Measurements from ENCODE around the gene RSKR. TPM values are rescaled to one million over a fixed set of nuclear protein-coding genes. Genes with fewer than 3 reads are reported as not detected.

Gene RSKR
- total RNA-seq, 5 donors from 2014 or later (not counting 1 experiment from before 2014, with no cell fraction given): 14.2 to 26.1 (median 21.9) TPM

- H3K4me1 ChIP-seq (ENCODE audit: control insufficient read depth in 1 of 2, extremely low read depth in 1 of 2, insufficient read depth in 2 of 2, low read length in 2 of 2): peaks cover 0 to 6% of the 10 kb centered on the region in 2 experiments
- H3K36me3 Mint-ChIP-seq: peaks cover 80% of the 10 kb centered on the region
- no peak overlapping the region for H3K27ac Mint-ChIP-seq
- no peaks in the 10 kb centered on the region for H3K27me3 Mint-ChIP-seq
- H3K4me3 ChIP-seq (ENCODE audit: control insufficient read depth in 1 of 2, extremely low read depth in 1 of 2, low read length in 1 of 2): no peak overlapping the region
- CTCF ChIA-PET: interaction anchor here in 1 of 2 donors (0.6 kb wide), 2 partner anchors 13 to 33 kb away, joined by 3 to 5 read pairs; no protein-coding TSS in a partner anchor
- POLR2A ChIA-PET: no interaction called here
- no peak for ATAC-seq (replicated peaks in 1 of 4)
- WGBS (ENCODE audit: insufficient coverage): 96% methylated on average over 13 of the region's 14 CpGs
- no peaks in the 10 kb centered on the region for H3K9me3 Mint-ChIP-seq
- H3K4me3 Mint-ChIP-seq: no peak overlapping the region
- H3K27me3 ChIP-seq (replicated peaks in 1 of 2; ENCODE audit: control insufficient read depth in 2 of 2, extremely low read depth in 1 of 2, insufficient read depth in 2 of 2, low read length in 1 of 2): no peaks in the 10 kb centered on the region
- no peak for DNase-seq
- no peaks in the 10 kb centered on the region for H3K9me3 ChIP-seq
- peaks cover 39 to 95% of the 10 kb centered on the region in 2 donors for H3K36me3 ChIP-seq (ENCODE audit: control insufficient read depth in 2 of 2, extremely low read depth in 1 of 2, insufficient read depth in 1 of 2, low read length in 1 of 2)
- H3K27ac ChIP-seq (ENCODE audit: low read length): no peak overlapping the region
- peaks cover 14 to 35% (median 23%) of the 10 kb centered on the region in 3 donors for H3K4me1 Mint-ChIP-seq
These were observed 20.4 kb upstream of the RSKR start for GRCh38 chr17:28634206-28634865.

DNA sequence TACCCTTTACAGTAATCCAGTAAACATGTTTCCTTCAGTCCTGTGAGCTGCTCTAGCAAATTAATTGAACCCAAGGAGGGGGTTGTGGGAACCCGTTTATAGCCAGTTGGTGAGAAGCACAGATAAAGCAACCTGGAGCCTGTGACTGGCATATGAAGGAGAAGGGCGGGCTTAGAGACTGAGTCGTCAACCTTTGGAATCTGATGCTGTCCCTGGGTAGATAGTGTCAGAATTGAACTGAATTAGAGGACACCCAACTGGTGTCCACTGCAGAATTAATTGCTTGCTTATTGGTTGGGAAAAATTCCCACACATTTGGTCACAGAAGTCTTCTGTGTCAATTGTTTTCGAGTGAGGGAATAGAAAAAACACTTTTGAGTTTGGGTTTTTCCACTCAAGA, 12.8 kb upstream of the RSKR start:
- Mint-ChIP-seq H3K27ac (no peak overlapping the region), H3K36me3 (peaks cover 54% of the 10 kb centered on the region), H3K4me1 (peaks cover 0 to 6% (median 0%) of the 10 kb centered on the region in 3 donors), H3K27me3 (no peaks in the 10 kb centered on the region), H3K9me3 (no peaks in the 10 kb centered on the region), H3K4me3 (no peak overlapping the region)
- Histone ChIP-seq H3K4me3 (ENCODE audit: control insufficient read depth in 1 of 2, extremely low read depth in 1 of 2, low read length in 1 of 2) (no peak overlapping the region), H3K27me3 (replicated peaks in 1 of 2; ENCODE audit: control insufficient read depth in 2 of 2, extremely low read depth in 1 of 2, insufficient read depth in 2 of 2, low read length in 1 of 2) (no peaks in the 10 kb centered on the region), H3K9me3 (no peaks in the 10 kb centered on the region), H3K4me1 (ENCODE audit: control insufficient read depth in 1 of 2, extremely low read depth in 1 of 2, insufficient read depth in 2 of 2, low read length in 2 of 2) (no peaks in the 10 kb centered on the region), H3K27ac (ENCODE audit: low read length) (no peak overlapping the region), H3K36me3 (ENCODE audit: control insufficient read depth in 2 of 2, extremely low read depth in 1 of 2, insufficient read depth in 1 of 2, low read length in 1 of 2) (peaks cover 22 to 76% of the 10 kb centered on the region in 2 donors)
- CTCF ChIA-PET: no interaction called here
- ATAC-seq (replicated peaks in 1 of 4) (no peak), DNase-seq (no peak)
- WGBS (ENCODE audit: insufficient coverage): 100% methylated on average over 1 of the region's 4 CpGs
- POLR2A ChIA-PET: no interaction called here

DNA sequence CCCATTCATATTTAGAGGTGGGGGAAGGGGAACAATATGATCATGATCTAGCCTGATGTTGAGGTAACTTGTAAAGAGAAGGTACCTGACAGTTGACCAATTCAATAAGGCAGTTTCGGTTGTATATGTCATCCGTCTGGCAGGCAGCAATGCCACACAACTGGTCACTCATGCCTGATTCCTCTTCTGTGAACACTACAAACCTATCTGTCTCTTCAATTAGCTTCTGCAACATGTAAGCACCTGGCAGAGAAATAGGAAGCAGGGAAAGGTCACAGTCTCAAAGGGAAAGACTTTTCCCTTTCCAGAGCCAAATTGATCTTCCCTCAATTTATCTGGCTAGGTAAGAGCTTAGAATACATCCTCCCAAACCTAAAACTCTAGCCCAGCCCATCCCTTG, 10.2 kb upstream of the RSKR start:
- Mint-ChIP-seq H3K9me3 (no peaks in the 10 kb centered on the region), H3K27me3 (no peaks in the 10 kb centered on the region), H3K4me1 (peaks cover 0 to 6% (median 0%) of the 10 kb centered on the region in 3 donors), H3K4me3 (no peak overlapping the region), H3K36me3 (peaks cover 69% of the 10 kb centered on the region), H3K27ac (no peak overlapping the region)
- Histone ChIP-seq H3K27ac (ENCODE audit: low read length) (no peak overlapping the region), H3K4me1 (ENCODE audit: control insufficient read depth in 1 of 2, extremely low read depth in 1 of 2, insufficient read depth in 2 of 2, low read length in 2 of 2) (no peaks in the 10 kb centered on the region), H3K9me3 (no peaks in the 10 kb centered on the region), H3K4me3 (ENCODE audit: control insufficient read depth in 1 of 2, extremely low read depth in 1 of 2, low read length in 1 of 2) (no peak overlapping the region), H3K27me3 (replicated peaks in 1 of 2; ENCODE audit: control insufficient read depth in 2 of 2, extremely low read depth in 1 of 2, insufficient read depth in 2 of 2, low read length in 1 of 2) (no peaks in the 10 kb centered on the region), H3K36me3 (ENCODE audit: control insufficient read depth in 2 of 2, extremely low read depth in 1 of 2, insufficient read depth in 1 of 2, low read length in 1 of 2) (peaks cover 23 to 81% of the 10 kb centered on the region in 2 donors)
- no peak for ATAC-seq (replicated peaks in 1 of 4)
- 90% methylated on average over 2 of the region's 2 CpGs for WGBS (ENCODE audit: insufficient coverage)
- DNase-seq: no peak
- ChIA-PET CTCF (no interaction called here), POLR2A (no interaction called here)

- ATAC-seq (replicated peaks in 1 of 4) (no peak), DNase-seq (no peak)
- H3K4me3 ChIP-seq (ENCODE audit: control insufficient read depth in 1 of 2, extremely low read depth in 1 of 2, low read length in 1 of 2): no peak overlapping the region
- ChIA-PET CTCF (interaction anchor here (0.5 to 0.7 kb wide), 2 partner anchors 59 to 129 kb away, joined by 3 to 5 read pairs; no protein-coding TSS in a partner anchor), POLR2A (interaction anchor here in 1 of 2 donors (0.6 kb wide), 1 partner anchor 23 kb away, joined by 4 read pairs; no protein-coding TSS in a partner anchor)
- peaks cover 0 to 6% (median 0%) of the 10 kb centered on the region in 3 donors for H3K4me1 Mint-ChIP-seq
- H3K36me3 ChIP-seq (ENCODE audit: control insufficient read depth in 2 of 2, extremely low read depth in 1 of 2, insufficient read depth in 1 of 2, low read length in 1 of 2): peaks cover 23 to 84% of the 10 kb centered on the region in 2 donors
- H3K4me1 ChIP-seq (ENCODE audit: control insufficient read depth in 1 of 2, extremely low read depth in 1 of 2, insufficient read depth in 2 of 2, low read length in 2 of 2): no peaks in the 10 kb centered on the region
- WGBS (ENCODE audit: insufficient coverage): 100% methylated on average over 2 of the region's 4 CpGs
- H3K9me3 Mint-ChIP-seq: no peaks in the 10 kb centered on the region
- H3K36me3 Mint-ChIP-seq: peaks cover 70% of the 10 kb centered on the region
- H3K27ac Mint-ChIP-seq: no peak overlapping the region
- H3K9me3 ChIP-seq: no peaks in the 10 kb centered on the region
- no peak overlapping the region for H3K4me3 Mint-ChIP-seq
- no peak overlapping the region for H3K27ac ChIP-seq (ENCODE audit: low read length)
- H3K27me3 Mint-ChIP-seq: no peaks in the 10 kb centered on the region
- no peaks in the 10 kb centered on the region for H3K27me3 ChIP-seq (replicated peaks in 1 of 2; ENCODE audit: control insufficient read depth in 2 of 2, extremely low read depth in 1 of 2, insufficient read depth in 2 of 2, low read length in 1 of 2)
These were observed 9.7 kb upstream of the RSKR start for GRCh38 chr17:28623696-28624095.

DNA sequence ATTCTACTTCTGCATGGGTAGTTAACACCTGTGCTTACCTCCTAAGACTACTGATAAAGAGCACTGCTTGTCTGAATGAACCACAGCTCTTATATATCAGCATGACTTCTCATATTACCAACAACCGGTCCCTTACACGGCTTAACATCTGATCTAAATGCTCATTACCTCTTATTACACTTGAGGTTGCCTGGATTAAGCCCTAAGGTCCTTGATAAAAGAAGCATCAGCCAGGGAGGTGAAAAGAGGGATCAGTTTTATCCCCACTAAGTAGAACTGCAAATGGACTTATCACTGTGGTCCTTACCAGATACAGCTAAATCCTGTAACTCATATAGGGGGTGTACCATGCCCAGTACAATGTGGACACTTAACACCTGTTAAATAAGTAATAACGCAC, 8.2 kb upstream of the RSKR start:
- peaks cover 0 to 6% (median 0%) of the 10 kb centered on the region in 3 donors for H3K4me1 Mint-ChIP-seq
- Histone ChIP-seq H3K36me3 (ENCODE audit: control insufficient read depth in 2 of 2, extremely low read depth in 1 of 2, insufficient read depth in 1 of 2, low read length in 1 of 2) (peaks cover 19 to 81% of the 10 kb centered on the region in 2 donors), H3K4me1 (ENCODE audit: control insufficient read depth in 1 of 2, extremely low read depth in 1 of 2, insufficient read depth in 2 of 2, low read length in 2 of 2) (no peaks in the 10 kb centered on the region), H3K27me3 (replicated peaks in 1 of 2; ENCODE audit: control insufficient read depth in 2 of 2, extremely low read depth in 1 of 2, insufficient read depth in 2 of 2, low read length in 1 of 2) (no peaks in the 10 kb centered on the region), H3K4me3 (ENCODE audit: control insufficient read depth in 1 of 2, extremely low read depth in 1 of 2, low read length in 1 of 2) (no peak overlapping the region), H3K27ac (ENCODE audit: low read length) (no peak overlapping the region), H3K9me3 (no peaks in the 10 kb centered on the region)
- no peak overlapping the region for H3K27ac Mint-ChIP-seq
- no peak for DNase-seq
- H3K9me3 Mint-ChIP-seq: no peaks in the 10 kb centered on the region
- WGBS (ENCODE audit: insufficient coverage): no CpG with 5 or more reads among the region's 3 CpGs
- H3K4me3 Mint-ChIP-seq: no peak overlapping the region
- ATAC-seq (replicated peaks in 1 of 4): no peak
- CTCF ChIA-PET: interaction anchor here in 1 of 2 donors (0.9 kb wide), 1 partner anchor 137 kb away, joined by 3 read pairs; no protein-coding TSS in a partner anchor
- H3K36me3 Mint-ChIP-seq: peaks cover 67% of the 10 kb centered on the region
- H3K27me3 Mint-ChIP-seq: no peaks in the 10 kb centered on the region
- POLR2A ChIA-PET: interaction anchor here in 1 of 2 donors (0.5 kb wide), 1 partner anchor 14 kb away, joined by 10 read pairs; no protein-coding TSS in a partner anchor

- H3K4me1 Mint-ChIP-seq: no peaks in the 10 kb centered on the region
- no peak overlapping the region for H3K4me3 Mint-ChIP-seq
- H3K36me3 ChIP-seq (ENCODE audit: control insufficient read depth in 2 of 2, extremely low read depth in 1 of 2, insufficient read depth in 1 of 2, low read length in 1 of 2): peaks cover 24 to 91% of the 10 kb centered on the region in 2 donors
- no peaks in the 10 kb centered on the region for H3K9me3 Mint-ChIP-seq
- no peaks in the 10 kb centered on the region for H3K27me3 ChIP-seq (replicated peaks in 1 of 2; ENCODE audit: control insufficient read depth in 2 of 2, extremely low read depth in 1 of 2, insufficient read depth in 2 of 2, low read length in 1 of 2)
- ATAC-seq (replicated peaks in 1 of 4) (no peak), DNase-seq (no peak)
- no peak overlapping the region for H3K27ac Mint-ChIP-seq
- no peak overlapping the region for H3K4me3 ChIP-seq (ENCODE audit: control insufficient read depth in 1 of 2, extremely low read depth in 1 of 2, low read length in 1 of 2)
- H3K27ac ChIP-seq (ENCODE audit: low read length): no peak overlapping the region
- 100% methylated on average over 1 of the region's 2 CpGs for WGBS (ENCODE audit: insufficient coverage)
- no peaks in the 10 kb centered on the region for H3K9me3 ChIP-seq
- H3K4me1 ChIP-seq (ENCODE audit: control insufficient read depth in 1 of 2, extremely low read depth in 1 of 2, insufficient read depth in 2 of 2, low read length in 2 of 2): no peaks in the 10 kb centered on the region
- no peaks in the 10 kb centered on the region for H3K27me3 Mint-ChIP-seq
- ChIA-PET CTCF (no interaction called here), POLR2A (interaction anchor here in 1 of 2 donors (0.6 kb wide), 1 partner anchor 10 kb away, joined by 4 read pairs; no protein-coding TSS in a partner anchor)
- H3K36me3 Mint-ChIP-seq: peaks cover 72% of the 10 kb centered on the region
These were observed 6.0 kb upstream of the RSKR start for GRCh38 chr17:28620010-28620409.

Measured in T-cell (primary cell).